Stimulated activated CD4-positive, alpha-beta T cell treated with anti-CD3 and anti-CD28 coated beads, Interleukin-15, amount 100 ng/mL, for 24 hours (primary cell): ENCODE results near the gene UQCRH.
"Not testable (repeated sequence)": the region's sequence is repeated elsewhere in the genome, so short reads cannot be mapped to it uniquely, and the experiment has no call there.

Experiments used
- DNase-seq: peaks from one replicate; pipeline ENCODE4 v3.0.0-alpha.2; 2020

UQCRH gene

DNA sequence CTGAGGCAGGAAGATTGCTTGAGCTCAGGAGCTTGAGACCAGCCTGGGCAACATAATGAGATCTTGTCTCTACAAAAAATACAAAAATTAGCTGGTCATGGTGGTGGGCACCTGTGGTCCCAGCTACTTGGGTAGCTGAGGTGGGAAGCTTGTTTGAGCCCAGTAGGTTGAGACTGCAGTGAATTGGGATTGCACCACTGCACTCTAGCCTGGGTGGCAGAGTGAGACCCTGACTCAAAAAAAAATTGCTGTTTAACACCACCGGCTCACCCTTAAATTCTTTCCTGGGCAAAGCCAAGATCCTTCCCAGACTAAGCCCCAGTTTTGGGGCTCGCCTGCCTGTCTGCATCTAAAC, 30.5 kb downstream of the UQCRH start:
- no peak for DNase-seq

DNA sequence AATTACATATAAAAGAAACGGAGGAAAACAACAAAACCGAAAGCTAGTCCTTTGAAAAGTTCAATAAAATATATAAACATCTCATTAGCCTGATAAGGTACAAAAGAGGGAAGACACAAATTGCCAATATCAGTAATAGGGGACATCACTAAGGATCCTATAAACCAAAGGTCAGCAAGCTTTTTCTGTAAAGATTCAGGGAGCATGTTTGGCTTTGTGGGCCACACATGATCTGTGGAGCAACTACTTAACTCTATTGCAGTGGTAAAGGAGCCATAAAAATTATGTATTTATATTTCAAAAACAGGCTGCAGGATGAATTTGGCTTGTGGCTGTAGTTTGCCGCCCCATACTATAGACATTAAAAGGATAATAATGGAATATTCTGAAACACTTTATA, 31.6 kb downstream of the UQCRH start:
- DNase-seq: no peak

DNA sequence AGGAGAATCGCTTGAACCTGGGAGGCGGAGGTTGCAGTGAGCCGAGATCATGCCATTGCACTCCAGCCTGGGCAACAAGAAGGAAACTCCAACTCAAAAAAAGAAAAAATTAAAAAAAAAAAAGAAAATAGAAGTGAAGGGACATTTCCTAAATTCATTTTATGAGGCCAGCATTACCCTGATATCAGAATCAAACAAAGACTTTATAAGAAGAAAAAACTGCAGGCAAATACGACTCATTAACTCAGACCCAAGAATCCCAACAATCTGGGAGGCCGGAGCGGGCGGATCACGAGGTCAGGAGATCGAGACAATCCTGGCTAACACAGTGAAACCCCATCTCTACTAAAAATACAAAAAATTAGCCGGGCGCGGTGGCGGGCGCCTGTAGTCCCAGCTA, 33.9 kb downstream of the UQCRH start:
- not testable (repeated sequence) for DNase-seq

DNA sequence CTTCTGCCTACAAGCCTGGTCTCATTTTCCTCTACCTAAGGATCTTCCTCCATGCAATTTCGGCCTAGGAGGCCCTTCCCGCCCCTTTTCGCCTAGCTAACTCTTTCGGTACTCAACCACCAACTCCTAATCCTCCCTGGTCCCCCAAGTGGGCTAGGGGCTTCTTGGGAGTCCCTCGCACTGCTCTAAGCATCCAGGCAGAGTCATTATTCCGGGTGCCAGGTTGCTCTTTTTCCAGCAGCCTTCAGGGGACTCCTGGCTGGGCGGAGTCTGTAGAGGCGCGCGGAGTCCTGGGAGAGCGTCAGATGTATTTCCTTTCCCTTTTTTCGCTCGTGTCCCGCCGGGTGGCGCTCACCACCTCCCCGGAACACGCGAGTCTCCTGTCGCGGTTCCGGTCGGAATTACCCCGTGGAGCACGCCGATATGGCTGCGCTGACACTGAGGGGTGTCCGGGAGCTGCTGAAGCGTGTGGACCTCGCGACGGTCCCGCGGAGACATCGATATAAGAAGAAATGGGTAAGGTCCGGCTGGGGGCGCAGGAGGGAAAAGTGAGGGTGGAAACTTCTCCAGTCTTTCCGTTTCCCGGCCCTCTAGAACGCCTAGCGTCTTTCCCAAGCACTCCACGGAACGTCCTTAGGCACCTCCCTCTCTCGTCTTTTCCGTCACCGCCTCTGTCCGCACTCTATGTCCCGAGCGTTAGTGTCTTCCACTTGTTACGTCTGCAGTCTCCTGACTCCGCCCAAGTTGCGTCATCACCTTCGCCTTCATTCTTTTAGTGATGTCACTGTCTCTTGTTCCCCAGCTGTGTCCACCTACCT, 37.1 kb downstream of the UQCRH start, which contains the start of gene NSUN4:
Gene NSUN4, plus strand, starts transcription at position 404 of the 818 bp plus-strand sequence. Its CDS starts 20 bp downstream, at position 424.
- DNase-seq: peak; percentile 90

DNA sequence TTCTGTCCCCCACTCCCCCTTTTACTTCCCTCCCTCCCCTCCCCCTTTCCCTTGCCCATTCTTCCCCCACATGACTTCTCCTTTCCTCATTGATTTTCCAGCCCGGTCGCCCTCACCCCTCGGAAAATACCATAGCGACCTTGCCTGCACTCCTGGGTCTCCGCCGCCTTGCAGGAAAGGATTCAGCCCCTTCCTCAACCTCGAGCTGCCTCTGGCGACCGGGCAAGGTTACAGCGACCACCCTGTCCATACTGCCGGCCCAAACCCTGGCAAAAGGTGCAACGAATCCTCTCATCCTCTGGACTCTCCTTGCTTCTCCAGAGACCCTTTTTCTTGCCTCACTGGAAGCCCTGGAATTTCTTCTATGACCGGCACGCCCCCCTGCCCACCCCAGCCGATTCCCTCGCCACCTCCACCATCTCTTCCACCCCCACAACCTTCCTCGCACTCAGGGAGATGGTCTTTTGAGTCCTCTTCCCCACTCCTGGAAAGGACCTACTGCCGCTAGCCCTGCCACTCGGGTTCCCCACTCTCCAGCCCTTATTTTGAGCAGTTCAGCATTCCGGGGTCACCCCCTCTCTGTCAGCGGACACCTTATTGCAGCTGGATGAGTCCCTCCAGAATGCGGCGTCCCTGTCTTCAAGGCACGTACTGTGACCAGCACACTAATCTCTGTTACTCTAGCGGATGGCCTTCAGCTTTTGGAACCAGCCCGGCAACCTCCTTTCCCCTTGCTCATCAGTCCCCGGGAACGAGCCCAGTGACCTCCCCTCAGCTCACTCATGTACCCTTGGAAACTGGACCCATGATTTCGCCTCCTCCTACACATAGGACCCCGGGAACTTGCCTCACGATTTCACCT, 38.0 kb downstream of the UQCRH start:
- no peak for DNase-seq

DNA sequence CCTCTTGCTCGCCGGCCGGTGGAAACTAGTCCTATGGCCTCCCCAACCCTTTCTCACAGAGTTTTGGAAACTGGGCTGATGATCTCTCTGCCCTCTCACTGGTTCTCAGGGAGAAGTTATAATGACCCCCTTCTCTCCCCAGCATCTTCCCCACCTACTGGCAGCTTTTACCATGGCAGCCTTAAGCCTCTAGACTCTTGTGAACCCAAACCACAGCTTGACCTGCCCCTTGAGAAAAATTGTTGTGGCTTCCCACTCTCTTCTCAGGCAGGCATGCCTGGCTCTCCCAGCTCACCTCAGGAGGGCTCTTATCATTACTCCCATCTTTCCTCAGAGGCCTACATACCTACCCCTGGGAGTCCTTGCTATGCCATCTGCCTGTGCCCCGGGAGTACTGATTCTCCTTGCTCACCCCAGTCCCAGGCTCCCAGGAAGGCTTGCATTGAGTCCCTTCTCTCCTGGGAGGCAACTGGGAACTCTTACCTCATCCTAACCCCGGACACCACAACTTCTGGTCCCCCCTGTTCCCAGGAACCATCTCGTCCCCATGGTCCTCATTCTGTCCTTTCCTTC, 38.7 kb downstream of the UQCRH start:
- DNase-seq: no peak

DNA sequence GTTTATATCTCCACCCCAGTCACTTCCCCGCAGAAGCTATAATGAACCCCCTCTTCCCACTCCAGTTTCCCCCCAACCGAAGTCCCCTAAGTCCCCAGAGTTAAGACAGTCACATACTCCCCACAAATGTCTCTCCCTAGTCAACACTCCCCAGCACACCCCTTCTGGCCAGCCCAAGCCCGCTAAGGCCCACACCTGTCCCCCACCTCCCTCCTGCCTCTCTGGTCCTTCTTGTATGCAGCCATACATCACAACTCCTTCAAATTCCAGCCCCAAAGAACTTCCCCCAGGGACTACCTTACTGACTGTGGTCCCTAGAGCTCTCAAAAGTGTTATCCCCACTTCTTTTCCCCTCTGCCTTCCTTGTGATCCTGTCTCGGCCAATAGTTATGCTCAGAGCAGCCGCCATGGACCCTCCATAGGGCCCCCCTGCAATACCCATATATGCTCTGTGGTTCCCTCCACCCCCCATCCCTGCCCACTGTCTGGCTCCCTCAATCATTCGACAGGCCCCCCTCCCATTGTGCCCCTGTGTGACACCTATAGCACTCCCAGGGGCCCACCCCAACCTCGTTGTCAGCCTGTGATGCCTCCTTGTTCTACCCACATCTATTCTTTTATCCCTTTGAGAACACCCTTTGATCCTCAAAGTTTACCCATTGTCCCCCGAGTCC, 39.3 kb downstream of the UQCRH start:
- DNase-seq: no peak

DNA sequence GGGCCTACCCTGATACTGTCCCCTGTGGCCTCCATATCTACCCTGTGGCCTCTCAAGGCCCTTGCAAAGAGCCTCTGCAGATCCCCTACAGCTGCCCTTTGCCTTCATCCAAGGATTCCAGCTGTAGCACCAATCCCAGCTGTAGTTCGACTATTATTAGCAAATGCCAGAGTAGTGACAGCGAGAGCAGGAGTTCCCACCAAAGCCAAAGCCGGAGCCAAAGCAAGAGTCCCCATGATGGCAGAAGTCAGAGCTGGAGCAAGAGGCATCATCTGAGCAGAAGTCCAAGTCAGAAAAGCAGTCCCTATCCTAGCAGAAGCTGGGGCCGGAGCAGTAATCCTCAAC, 39.8 kb downstream of the UQCRH start:
- no peak for DNase-seq

DNA sequence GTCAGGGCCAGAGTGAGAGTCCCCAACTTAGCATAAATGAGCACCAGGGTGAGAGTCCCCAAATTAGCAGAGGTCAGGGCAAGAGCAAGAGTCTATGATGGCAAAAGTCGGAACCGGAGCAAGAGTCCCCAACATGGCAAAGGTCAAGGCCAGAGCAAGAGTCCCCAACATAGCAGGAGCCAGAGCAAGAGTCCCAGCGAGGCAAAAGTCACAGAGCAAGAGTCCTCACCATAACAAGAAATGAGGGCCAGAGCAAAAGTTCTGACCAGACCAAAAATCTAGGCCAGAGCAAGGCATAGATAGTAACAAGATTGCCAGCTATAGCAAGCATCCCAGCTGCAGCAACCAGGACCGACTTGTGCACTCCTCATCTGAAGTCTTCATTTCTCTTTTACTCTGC, 40.2 kb downstream of the UQCRH start:
- DNase-seq: no peak

DNA sequence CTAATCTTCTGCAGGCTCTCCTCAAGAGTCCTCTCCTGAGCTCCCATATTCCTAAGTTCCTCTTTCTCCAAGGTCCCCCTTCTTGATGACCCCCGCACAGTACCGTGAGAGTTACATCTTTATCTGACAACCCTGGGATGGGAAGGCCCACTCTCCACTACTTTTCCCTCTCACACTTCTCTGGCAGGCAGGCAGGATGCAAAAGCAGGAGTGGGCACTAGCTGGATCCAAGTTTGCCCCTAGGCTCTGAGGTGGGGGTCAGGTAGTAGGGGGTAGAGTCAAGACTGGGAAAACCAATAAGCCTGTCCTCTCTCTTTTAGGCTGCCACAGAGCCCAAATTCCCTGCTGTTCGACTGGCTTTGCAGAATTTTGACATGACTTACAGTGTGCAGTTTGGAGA, 41.0 kb downstream of the UQCRH start:
- no peak for DNase-seq

DNA sequence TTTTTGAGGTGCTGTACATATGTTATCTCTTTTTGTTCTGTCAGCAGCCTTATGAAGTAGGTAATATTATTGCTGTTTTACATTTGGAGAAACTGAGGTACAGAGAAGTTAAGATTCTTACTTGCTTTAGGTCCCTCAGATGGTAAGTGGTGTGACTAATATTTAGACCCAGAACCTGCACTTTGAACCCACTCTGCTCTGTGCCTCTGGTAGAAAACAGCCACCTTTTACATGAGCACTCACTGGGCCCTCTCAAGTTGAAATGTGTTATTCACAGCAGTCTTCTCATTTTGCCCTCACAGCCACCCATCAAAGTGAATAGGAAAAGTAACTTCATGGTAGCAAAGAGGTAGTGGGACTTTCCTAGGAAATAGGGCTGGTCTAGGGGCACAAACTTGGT, 41.8 kb downstream of the UQCRH start:
- DNase-seq: no peak

DNA sequence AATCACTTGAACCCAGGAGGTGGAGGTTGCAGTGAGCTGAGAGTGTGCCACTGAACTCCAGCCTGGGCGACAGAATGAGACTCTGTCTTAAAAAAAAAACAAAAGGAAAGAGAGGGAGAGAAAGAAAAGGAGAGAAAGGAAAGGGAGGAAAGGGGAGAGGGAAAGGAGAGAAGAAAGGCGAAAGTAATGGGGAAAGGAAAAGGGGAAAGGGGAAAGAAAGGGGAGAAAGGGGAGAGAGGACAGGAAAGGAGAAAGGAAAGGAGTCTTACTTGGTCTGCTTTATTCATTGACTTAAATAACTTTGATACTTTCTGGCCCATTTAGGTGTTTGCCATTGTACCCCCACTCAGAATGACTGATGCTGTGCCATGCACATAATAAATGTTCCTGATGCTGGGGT, 48.9 kb downstream of the UQCRH start:
- no peak for DNase-seq

DNA sequence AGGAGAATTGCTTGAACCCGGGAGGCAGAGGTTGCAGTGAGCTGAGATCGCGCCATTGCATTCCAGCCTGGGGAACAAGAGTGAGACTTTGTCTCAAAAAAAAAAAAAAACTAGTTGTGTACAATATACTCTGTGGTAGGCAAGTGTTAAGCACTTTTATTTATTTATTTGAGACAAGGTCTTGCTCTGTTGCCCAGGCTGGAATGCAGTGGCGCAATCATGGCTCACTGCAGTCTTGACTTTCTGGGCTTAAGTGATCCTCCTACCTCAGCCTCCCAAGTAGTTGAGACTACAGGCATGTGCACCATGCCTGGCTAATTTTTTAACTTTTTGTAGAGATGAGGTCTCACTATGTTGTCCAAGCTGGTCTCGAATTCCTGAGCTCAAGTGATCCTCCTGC, 52.4 kb downstream of the UQCRH start:
- not testable (repeated sequence) for DNase-seq

DNA sequence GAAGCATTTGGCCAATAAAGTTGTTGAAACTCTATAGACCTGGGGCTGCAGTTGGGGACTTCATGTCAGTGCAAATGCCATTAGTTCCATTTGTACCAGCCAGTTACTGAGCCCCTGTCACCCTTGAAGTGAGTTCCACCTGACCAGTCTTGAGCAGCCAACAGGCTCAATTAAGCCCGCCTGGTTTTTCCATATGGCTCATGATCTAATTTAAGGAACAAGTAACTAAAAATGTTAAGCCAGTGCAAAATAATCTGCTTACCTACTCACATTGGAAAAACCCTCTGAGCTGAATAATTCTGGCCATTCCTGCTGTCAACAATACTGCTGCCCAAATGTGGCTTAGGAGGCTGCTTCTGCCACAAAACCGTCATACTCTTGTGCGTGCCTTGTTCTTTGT, 58.7 kb downstream of the UQCRH start:
- no peak for DNase-seq

DNA sequence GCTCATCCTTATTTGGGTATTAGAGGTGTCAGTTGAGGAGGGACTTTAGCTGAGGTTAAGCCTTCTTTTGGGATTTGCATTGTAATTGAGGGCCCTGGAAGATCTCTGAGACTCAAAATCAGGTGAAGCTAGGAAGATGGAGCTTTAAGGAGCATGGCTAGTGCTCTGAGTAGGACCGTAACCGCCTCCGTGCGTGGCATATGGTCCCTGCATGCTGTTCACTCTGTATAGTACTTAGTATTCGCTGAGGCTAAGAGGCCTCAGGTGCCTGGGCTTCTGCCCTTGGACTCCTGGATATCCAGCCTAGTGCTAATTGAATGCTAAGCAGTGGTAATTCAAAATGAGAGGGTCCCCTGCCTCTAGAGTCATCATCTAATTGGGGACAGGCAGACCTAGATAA, 59.6 kb downstream of the UQCRH start:
- DNase-seq: no peak

DNA sequence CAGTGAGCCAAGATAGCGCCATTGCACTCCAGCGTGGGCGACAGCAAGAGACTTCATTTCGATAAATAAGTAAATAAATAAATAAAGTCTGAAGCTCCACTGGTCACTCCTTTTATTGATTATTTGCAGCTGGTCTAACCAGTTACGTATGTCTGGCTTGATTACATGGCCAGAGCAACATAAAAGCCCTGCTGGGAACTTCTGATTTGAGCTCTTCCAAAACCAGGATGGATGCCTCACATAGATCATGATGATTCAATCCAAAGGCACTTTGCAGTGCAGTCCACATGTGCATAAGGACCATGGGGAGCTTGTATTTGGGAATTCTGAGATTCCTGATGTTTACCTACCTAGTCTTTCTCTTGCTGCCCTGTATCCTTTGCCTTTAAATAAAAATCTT, 61.1 kb downstream of the UQCRH start:
- no peak for DNase-seq

DNA sequence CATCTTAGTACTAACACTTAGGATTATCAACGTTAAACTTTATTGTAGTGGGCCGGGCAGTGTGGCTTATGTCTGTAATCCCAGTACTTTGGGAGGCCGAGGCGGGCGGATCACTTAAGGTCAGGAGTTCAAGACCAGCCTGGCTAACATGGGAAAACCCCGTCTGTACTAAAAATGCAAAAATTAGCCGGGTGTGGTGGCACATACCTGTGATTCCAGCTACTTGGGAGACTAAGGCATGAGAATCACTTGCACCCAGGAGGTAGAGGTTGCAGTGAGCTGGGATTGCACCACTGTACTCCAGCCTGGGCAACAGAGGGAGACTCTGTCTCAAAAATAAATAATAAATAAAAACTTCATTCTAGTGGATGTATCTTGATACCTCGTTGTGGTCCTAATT, 62.3 kb downstream of the UQCRH start:
- not testable (repeated sequence) for DNase-seq
